Lower leg skin (tissue), 3 donors: ENCODE data around the gene SERPINI1.

Source experiments
- CTCF ChIP-seq, 3 donors: fragments of 450-650 bp; IDR thresholded peaks; one replicate each; pipeline ENCODE4 v1.5.1; 2016; ENCODE audit warnings: antibody characterized with exemption in 3 of 3, mild to moderate bottlenecking in 3 of 3, moderate library complexity in 2 of 3
- POLR2A ChIP-seq, 2 donors: fragments of 450-650 bp; IDR thresholded peaks; one replicate each; pipeline ENCODE4 v1.6.1; 2016 to 2017; ENCODE audit warnings: antibody characterized with exemption in 2 of 2, mild to moderate bottlenecking in 1 of 2, moderate library complexity in 1 of 2

- no peak for TF ChIP-seq POLR2A (IDR thresholded peaks at IDR 0.05)
- TF ChIP-seq CTCF (IDR thresholded peaks at IDR 0.05) = no peak
Measured at GRCh38 chr3:167810236-167810635, 74.7 kb downstream of the SERPINI1 start.
